HepG2 (cell line): ENCODE measurements around the gene COG1. TPM values are rescaled to one million over a fixed set of nuclear protein-coding genes. Genes with fewer than 3 reads are reported as not detected.

Experiments used
- CCDC6 ChIP-seq: sonication (generic); formaldehyde crosslinking; IDR thresholded peaks from 2 replicates; pipeline ENCODE4 v1.8.1; 2022; ENCODE audit warnings: mild to moderate bottlenecking, missing genetic modification reagents, moderate library complexity
- CEBPG ChIP-seq: IDR thresholded peaks from 2 replicates; pipeline ENCODE4 v1.6.1; 2016
- DR1 ChIP-seq: sonication (generic); formaldehyde crosslinking; IDR thresholded peaks from 2 replicates; pipeline ENCODE4 v1.8.0; 2021; ENCODE audit warnings: mild to moderate bottlenecking, missing genetic modification reagents, inconsistent platforms
- KDM4B ChIP-seq: sonication (generic); formaldehyde crosslinking; IDR thresholded peaks from 2 replicates; pipeline ENCODE4 v1.4.0; 2020; ENCODE audit warnings: missing genetic modification reagents
- NKX3-1 ChIP-seq: sonication (generic); formaldehyde crosslinking; IDR thresholded peaks from 2 replicates; pipeline ENCODE4 v1.5.0; 2020; ENCODE audit warnings: missing genetic modification reagents
- PPARG ChIP-seq: conservative IDR thresholded peaks from 2 replicates; pipeline ENCODE4 v1.6.1; 2016; ENCODE audit warnings: missing biosample characterization, missing genetic modification reagents
- PREB ChIP-seq: sonication (generic); formaldehyde crosslinking; IDR thresholded peaks from 2 replicates; pipeline ENCODE4 v1.4.0; 2020; ENCODE audit warnings: missing genetic modification reagents
- RARA ChIP-seq: IDR thresholded peaks from 2 replicates; pipeline ENCODE4 v1.6.1; 2016; ENCODE audit warnings: missing genetic modification reagents, missing compliant biosample characterization
- RBM22 ChIP-seq: fragments of 200-400 bp; formaldehyde crosslinking; optimal IDR thresholded peaks from 2 replicates; pipeline ENCODE3; 2017; ENCODE audit warnings: mild to moderate bottlenecking, low read length, moderate library complexity
- ZBTB44 ChIP-seq: sonication (generic); formaldehyde crosslinking; IDR thresholded peaks from 2 replicates; pipeline ENCODE4 v1.4.0; 2020; ENCODE audit warnings: missing genetic modification reagents
- ZBTB46 ChIP-seq: sonication (generic); formaldehyde crosslinking; IDR thresholded peaks from 2 replicates; pipeline ENCODE4 v1.4.0; 2020; ENCODE audit warnings: mild to moderate bottlenecking, missing genetic modification reagents, borderline replicate concordance
- ZFP90 ChIP-seq: sonication (generic); formaldehyde crosslinking; IDR thresholded peaks from 2 replicates; pipeline ENCODE4 v1.8.0; 2022; ENCODE audit warnings: missing genetic modification reagents, mild to moderate bottlenecking, inconsistent platforms, borderline replicate concordance
- ZNF343 ChIP-seq: sonication (generic); formaldehyde crosslinking; IDR thresholded peaks from 2 replicates; pipeline ENCODE4 v1.4.0; 2020; ENCODE audit warnings: mild to moderate bottlenecking, missing genetic modification reagents
- ZNF382 ChIP-seq: sonication (generic); formaldehyde crosslinking; IDR thresholded peaks from 2 replicates; pipeline ENCODE4 v1.5.0; 2020; ENCODE audit warnings: missing genetic modification reagents, mild to moderate bottlenecking, borderline replicate concordance
- ZNF639 ChIP-seq: conservative IDR thresholded peaks from 2 replicates; pipeline ENCODE4 v1.6.1; 2018; ENCODE audit warnings: missing genetic modification reagents
- ZNF766 ChIP-seq: sonication (generic); formaldehyde crosslinking; IDR thresholded peaks from 2 replicates; pipeline ENCODE4 v1.5.0; 2020; ENCODE audit warnings: missing genetic modification reagents, borderline replicate concordance
- ZNF768 ChIP-seq: sonication (generic); formaldehyde crosslinking; IDR thresholded peaks from 2 replicates; pipeline ENCODE4 v1.4.0; 2020; ENCODE audit warnings: missing genetic modification reagents
- ZSCAN20 ChIP-seq: sonication (generic); formaldehyde crosslinking; IDR thresholded peaks from 2 replicates; pipeline ENCODE4 v1.4.0; 2020; ENCODE audit warnings: missing genetic modification reagents, mild to moderate bottlenecking, borderline replicate concordance
- polyA plus RNA-seq, 8 experiments: library from polyadenylated mRNA; depleted of rRNA in 3 of 8; stranded (reverse) in 7 of 8; unstranded in 1 of 8; fragments of >200 nt; fragmentation: Illumina TruSeq in 4 of 8; extraction: Trizol in 4 of 8; gene quantifications; 2 replicates each; pipeline versions ENCODE4 v1.2.1 to v1.2.3, GENCODE V29; 2011 to 2016; ENCODE audit warnings: low read depth in 4 of 8, missing spikeins in 1 of 8, mixed read lengths in 1 of 8; ENCODE audit not compliant: insufficient read depth in 1 of 8
- total RNA-seq, 5 experiments: library from RNA; depleted of rRNA; stranded (reverse); fragments of >200 nt; fragmentation: Illumina TruSeq; extraction: Trizol; gene quantifications; 2 replicates each; pipeline ENCODE4 v1.2.3, GENCODE V29; 2016; ENCODE audit warnings: low read depth in 1 of 5
- TF ChIP-seq, protein P1 (sequence below): IDR thresholded peaks from 2 replicates; pipeline ENCODE4 v1.6.1; 2016; ENCODE audit warnings: missing biosample characterization, missing genetic modification reagents, low read depth
- TF ChIP-seq, protein P2 (sequence below): IDR thresholded peaks from 2 replicates; pipeline ENCODE4 v1.6.1; 2012; ENCODE audit warnings: low read depth, low read length, improper control_type of control experiment

The COG1 gene
- total and polyA plus RNA-seq, 2 of the 13 experiments (the other 11 are each of a cell fraction or from before 2014, with no cell fraction given), result 36.6 to 39.7 TPM

DNA sequence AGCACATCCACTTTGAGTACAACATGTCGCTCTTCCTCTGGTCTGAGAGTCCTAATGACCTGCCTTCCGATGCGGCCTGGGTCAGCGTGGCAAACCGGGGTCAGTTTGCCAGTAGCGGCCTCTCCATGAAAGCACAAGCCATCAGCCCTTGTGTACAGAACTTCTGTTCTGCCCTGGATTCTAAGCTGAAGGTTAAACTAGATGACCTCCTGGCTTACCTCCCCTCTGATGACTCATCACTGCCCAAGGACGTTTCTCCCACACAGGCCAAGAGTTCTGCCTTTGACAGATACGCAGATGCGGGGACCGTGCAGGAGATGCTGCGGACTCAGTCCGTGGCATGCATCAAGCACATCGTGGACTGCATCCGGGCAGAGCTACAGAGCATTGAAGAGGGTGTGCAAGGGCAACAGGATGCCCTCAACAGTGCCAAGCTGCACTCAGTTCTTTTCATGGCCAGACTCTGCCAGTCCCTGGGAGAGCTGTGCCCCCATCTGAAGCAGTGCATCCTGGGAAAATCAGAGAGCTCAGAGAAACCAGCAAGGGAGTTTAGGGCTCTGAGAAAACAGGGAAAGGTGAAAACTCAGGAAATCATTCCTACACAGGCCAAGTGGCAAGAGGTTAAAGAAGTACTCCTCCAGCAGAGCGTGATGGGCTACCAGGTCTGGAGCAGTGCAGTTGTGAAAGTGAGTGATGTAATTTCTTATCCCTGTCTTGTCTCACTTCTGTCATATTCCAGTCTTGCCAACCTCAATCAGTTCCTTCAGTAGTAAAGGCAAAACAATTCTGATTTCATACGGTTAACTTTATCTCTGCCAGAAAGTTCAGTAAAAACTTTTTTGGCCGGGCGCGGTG lies 8.6 kb downstream of the COG1 start (continued):
- TF ChIP-seq ZBTB46 (no peak; the same call in 1 of the 2 replicates), KDM4B (CRISPR knock-in tag) (no peak; the same call in 1 of the 2 replicates), NKX3-1 (CRISPR knock-in tag) (no peak; the same call in 1 of the 2 replicates), ZNF639 (CRISPR knock-in tag) (no peak), ZNF766 (no peak), RBM22 (peak; percentile 84), ZBTB44 (CRISPR knock-in tag) (no peak; the same call in 1 of the 2 replicates), ZNF343 (CRISPR knock-in tag) (peak; percentile 76; the same call in 1 of the 2 replicates), ZNF382 (CRISPR knock-in tag) (no peak), DR1 (CRISPR knock-in tag) (no peak; the same call in 1 of the 2 replicates), CCDC6 (CRISPR knock-in tag) (peak; percentile 97), CEBPG (CRISPR knock-in tag) (peak; percentile 63), ZNF768 (CRISPR knock-in tag) (peak; percentile 45; the same call in 1 of the 2 replicates), ZFP90 (peak; percentile 93; the same call in 1 of the 2 replicates), PPARG (CRISPR knock-in tag) (peak; percentile 83; the same call in 1 of the 2 replicates), RARA (CRISPR knock-in tag) (peak; percentile 99), PREB (no peak), ZSCAN20 (CRISPR knock-in tag) (no peak)
- TF ChIP-seq, protein P1, sequence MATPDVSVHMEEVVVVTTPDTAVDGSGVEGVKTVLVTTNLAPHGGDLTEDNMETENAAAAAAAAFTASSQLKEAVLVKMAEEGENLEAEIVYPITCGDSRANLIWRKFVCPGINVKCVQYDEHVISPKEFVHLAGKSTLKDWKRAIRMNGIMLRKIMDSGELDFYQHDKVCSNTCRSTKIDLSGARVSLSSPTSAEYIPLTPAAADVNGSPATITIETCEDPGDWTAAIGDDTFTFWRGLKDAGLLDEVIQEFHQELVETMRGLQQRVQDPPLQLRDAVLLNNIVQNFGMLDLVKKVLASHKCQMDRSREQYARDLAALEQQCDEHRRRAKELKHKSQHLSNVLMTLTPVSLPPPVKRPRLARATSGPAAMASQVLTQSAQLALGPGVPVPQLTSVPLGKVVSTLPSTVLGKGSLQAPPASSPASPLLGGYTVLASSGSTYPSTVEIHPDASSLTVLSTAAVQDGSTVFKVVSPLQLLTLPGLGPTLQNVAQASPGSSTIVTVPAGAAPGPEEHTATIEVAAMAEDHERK (CRISPR knock-in tag), result no peak
- TF ChIP-seq, protein P2, sequence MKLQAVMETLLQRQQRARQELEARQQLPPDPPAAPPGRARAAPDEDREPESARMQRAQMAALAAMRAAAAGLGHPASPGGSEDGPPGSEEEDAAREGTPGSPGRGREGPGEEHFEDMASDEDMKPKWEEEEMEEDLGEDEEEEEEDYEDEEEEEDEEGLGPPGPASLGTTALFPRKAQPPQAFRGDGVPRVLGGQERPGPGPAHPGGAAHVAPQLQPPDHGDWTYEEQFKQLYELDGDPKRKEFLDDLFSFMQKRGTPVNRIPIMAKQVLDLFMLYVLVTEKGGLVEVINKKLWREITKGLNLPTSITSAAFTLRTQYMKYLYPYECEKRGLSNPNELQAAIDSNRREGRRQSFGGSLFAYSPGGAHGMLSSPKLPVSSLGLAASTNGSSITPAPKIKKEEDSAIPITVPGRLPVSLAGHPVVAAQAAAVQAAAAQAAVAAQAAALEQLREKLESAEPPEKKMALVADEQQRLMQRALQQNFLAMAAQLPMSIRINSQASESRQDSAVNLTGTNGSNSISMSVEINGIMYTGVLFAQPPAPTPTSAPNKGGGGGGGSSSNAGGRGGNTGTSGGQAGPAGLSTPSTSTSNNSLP, result peak; percentile 41; the same call in 1 of the 2 replicates
